NCI-H345 treated with DMSO at 0.1 percent for 48 hours (cell line): Measurements from ENCODE around the gene OMG.
"Not testable (repeated sequence)": the region's sequence is repeated elsewhere in the genome, so short reads cannot be mapped to it uniquely, and the experiment has no call there.

Experiments used
- DNase-seq: peaks from one replicate; lab custom pipeline; 2025; ENCODE audit not compliant: unreplicated experiment; lab: John Stamatoyannopoulos, UW

Gene OMG

GRCh38 chr17:31308372-31309334 lies 11.6 kb upstream of the OMG start:
- no peak for DNase-seq

GRCh38 chr17:31307640-31308039 lies 10.6 kb upstream of the OMG start:
- DNase-seq = no peak

DNA sequence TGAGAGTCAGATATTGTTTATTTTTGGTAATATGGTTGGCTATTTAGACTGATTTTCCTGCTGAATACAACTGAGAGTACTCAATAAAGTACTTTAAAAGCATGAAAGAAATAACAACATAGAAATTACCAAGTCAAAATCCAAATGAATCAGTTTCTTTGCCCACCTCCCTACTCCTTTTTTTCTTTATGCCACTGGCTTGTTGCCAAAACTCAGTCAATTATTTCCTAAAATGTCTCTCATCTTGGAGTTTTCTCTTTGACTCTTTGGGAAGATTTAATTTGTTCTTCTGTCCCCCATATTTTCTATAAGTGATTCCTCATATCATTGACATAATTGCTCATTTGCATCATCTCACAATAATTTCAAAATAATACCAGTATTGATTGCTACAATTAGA lies 2.6 kb upstream of the OMG start:
- no peak for DNase-seq

- no peak for DNase-seq
Measured at GRCh38 chr17:31296142-31296541, 897 bp downstream of the OMG start.

- no peak for DNase-seq
Measured at GRCh38 chr17:31295489-31295871, 1.6 kb downstream of the OMG start.

DNA sequence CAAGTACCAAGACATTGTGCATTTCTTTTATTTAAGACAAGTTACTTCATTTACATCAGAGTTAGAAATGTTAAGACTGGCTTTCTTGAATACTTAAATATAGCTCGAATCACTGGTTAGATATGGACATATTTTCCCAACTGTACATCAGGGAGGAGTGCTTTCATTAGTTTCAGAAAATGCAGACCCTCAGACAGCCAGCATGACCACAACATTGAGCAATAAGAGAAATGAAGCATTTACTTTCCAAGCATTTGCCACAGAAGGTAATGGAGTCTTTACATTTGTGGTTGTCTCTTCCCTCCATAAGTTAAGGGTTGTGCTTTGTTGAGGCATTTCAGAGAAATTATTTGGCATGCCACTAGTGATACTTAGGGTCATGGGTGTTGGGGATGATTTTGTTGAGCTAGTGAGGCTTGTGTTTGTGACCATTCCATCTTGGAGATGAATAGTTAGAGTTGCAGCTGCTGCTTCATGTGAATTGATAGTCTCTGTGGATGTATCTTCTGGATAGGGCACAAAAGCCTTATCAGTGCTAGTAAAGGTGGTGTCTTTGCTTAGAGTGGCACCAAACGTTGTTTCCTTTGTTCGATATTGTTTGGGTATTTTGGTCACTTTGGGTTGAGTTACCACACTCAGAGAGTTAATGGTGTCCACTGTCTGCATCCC lies 2.1 kb downstream of the OMG start:
- no peak for DNase-seq

DNA sequence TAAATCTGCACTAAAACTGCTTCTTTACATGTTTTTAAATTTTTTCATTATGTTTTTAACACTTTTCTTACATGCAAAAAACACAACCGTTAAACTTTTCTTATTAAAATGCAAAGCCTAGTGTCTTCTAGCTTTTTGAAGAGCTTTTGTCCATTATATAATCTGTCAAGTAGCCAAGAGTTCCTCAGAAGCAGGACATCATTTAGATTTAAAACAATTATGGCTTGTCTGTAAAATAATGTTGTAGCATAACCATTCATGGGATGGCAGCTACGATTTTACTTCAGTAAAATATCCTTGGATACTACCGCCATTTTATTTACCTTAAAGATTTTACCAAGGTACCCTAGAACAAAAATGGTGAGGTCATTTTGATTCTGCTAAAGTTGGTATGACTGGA lies 2.8 kb downstream of the OMG start:
- no peak for DNase-seq

DNA sequence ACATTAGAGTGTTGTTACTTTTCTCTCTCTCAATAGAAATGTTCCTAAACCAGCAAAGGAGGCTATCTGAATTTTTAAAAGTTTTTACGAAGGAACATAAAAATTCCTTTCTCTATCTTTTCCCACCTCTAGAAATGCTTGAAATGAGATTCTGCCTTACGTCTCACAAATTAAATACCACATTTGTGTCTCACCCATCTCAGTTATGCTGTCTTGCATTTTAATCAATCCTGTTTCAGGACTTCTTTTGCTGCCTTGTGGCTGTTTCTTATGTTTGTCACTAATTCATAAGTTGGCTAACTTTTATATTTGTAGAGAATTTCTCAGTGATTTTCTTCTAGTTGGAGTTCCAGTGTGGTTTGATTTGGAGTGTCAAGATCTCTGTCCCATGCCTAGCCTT lies 3.5 kb downstream of the OMG start:
- DNase-seq = no peak

DNA sequence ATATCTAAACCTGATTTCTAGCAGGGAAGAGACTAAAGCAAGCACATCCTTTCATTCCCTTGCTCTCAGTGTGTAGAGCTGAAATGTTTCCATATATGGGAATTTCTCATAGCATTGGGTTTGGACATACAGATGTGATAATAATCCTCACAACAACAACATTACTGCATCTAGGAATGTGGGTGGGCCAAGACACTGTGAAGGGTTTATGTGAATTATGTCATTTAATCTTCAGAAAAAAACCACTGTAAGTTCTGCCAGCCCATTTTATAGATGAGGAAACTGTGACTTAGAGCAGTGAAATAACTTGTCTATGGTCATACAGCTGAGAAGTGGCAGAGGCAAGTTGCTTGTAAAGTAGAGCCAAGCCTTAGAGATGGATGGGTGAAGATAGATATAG lies 5.2 kb downstream of the OMG start:
- DNase-seq = no peak

DNA sequence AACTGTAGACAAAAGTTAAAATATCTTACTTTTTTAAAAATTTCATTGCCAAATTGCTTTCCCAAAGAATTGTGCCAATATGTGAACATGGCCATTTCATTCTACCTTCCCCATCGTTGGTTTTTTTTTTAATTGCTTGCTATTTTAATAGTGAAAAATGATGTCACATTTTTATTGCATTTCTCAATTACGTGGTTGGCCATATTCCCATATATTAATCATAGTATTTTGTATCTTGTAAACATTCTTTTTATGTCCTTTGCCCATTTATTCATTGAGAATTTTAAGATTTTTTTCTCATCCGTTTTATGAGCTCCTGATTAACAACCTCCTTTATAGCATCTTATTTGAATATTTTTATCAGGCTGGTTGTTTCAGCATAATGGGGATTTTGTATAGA lies 7.2 kb downstream of the OMG start:
- DNase-seq = no peak

- not testable (repeated sequence) for DNase-seq
Measured at GRCh38 chr17:31287932-31288331, 9.1 kb downstream of the OMG start.

- DNase-seq = no peak
Measured at GRCh38 chr17:31286587-31286986, 10.5 kb downstream of the OMG start.

GRCh38 chr17:31283841-31284240 lies 13.2 kb downstream of the OMG start:
- DNase-seq = no peak

- DNase-seq = no peak
Measured at GRCh38 chr17:31281061-31281460, 16.0 kb downstream of the OMG start.

DNA sequence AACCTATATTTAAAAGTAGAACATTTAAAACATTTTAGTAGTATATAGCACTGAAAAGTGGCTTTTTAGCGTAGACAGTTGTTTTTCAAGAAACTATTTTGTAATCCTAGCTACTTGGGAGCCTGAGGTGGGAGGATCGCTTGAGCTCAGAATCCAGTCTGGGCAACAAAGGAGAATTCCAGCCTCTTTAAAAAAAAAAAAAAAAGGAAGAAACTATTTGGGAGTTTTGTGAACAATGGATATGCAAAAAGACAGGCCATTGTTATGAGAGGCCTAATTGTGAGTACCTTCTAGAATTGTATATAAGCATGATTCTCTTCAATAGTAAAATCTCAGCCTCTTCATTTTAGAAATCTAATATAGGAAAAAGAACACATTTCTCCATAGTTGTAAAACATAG lies 17.6 kb downstream of the OMG start:
- no peak for DNase-seq

- no peak for DNase-seq
Measured at GRCh38 chr17:31275116-31275515, 21.9 kb downstream of the OMG start.

- no peak for DNase-seq
Measured at GRCh38 chr17:31274252-31274651, 22.8 kb downstream of the OMG start.

DNA sequence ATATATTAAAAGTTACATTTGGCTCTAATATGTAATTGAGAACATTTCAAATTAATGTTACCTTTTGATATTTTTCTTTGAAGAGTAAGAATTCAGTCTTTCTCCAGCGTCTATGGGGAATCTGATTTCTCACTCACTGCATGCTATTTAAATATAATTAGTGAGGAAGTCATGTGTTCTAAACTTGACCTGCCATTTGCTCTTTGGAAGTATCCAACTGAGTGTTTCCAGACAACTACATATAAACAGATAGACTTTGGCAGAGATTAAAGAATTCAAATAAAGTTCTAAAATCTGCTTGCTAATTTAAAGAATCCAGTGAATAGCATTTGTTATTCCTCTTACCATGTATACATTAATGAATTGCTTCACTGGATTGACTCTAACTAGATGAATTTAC lies 23.5 kb downstream of the OMG start:
- DNase-seq = no peak

DNA sequence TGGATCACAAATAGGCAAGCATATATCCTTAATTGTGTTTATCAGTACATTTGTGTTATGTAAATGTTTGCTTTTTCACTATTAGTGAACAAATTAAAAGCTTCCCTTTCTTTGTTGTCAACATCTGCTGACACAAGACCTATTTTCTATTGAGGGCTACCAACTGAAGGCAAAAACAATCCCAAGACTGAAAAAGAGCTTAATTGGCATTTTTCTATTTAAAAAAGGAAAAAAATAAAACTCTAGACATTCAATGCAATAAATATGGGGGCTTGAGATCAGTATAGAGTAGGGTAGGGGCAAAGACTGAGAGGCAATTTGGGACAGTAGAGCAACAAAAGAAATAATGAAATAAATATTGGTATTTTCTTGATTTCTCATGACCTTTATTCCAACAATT lies 24.2 kb downstream of the OMG start:
- DNase-seq = no peak

DNA sequence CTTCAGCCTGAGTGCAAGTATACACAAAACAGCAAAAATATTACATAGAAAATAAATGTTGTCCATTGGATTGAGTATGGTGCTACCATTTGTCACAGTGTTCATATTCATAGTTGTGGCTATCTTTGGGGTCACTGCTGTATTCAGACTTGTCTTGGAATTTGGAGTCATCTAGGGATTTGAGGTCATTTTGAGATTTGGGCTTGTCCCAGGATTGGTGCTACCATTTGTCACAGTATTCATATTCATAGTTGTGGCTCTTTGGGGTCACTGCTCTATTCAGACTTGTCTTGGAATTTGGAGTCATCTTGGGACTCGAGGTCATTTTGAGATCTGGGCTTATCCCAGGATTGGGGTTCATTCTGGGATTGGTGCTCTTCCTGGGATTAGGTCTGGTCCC lies 24.8 kb downstream of the OMG start:
- DNase-seq = no peak

- no peak for DNase-seq
Measured at GRCh38 chr17:31269578-31269983, 27.5 kb downstream of the OMG start.

DNA sequence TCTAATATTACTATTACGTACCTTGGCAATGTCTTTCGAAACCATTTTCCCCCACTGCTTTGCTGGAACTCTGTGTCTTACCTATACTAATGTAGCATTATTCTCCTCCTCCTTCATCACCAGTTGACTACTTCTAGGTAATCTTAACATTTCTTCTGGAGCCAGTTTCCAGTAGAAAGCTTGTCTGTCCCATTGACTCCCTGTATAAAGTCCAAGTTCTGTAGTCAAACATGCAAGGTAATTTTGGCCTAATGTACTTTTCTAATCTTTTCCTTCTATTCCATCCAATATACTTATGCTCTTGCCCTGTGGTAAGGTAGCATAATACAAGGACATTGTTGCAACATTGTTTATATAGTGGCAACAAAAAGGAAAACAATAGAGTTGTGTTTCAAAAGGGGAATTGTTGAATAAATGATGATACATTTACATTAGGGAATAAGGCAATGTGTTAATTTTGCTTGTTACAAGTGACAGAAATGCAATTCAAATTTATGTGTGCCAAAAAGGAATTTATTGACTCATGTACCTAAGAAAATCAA lies 27.9 kb downstream of the OMG start:
- no peak for DNase-seq
